Choroid plexus epithelial cell (primary cell): ENCODE measurements around the gene OARD1.
A peak's percentile ranks its signal among the peaks of the same experiment; 100 is the strongest.

Experiments
- DNase-seq: peaks from one replicate; pipeline ENCODE4 v3.0.0-alpha.2; 2010; ENCODE audit warnings: low read depth
- H3K4me3 ChIP-seq: 2 replicates; pipeline ENCODE4 v1.5.1; 2011; ENCODE audit warnings: low read depth, mild to moderate bottlenecking, control low read depth, low read length, moderate library complexity
- CTCF ChIP-seq: conservative IDR thresholded peaks from 2 replicates; pipeline ENCODE4 v1.5.1; 2011; ENCODE audit warnings: low read depth, mild to moderate bottlenecking, control low read depth, inconsistent platforms, low read length, moderate library complexity

The OARD1 gene

GRCh38 chr6:41042226-41043055 lies 29.7 kb downstream of the OARD1 start, which contains the start of gene TSPO2:
Gene TSPO2 (plus strand): TSS chr6:41042467. CDS start chr6:41042986, 519 bp downstream.
- TF ChIP-seq CTCF = no peak
- DNase-seq = no peak
- no peak within 1 kb of the TSS for H3K4me3 ChIP-seq

GRCh38 chr6:41040940-41041536 lies 31.1 kb downstream of the OARD1 start:
- no peak for TF ChIP-seq CTCF
- no peak overlapping the region for H3K4me3 ChIP-seq
- no peak for DNase-seq

GRCh38 chr6:41040101-41040939 lies 31.8 kb downstream of the OARD1 start:
- DNase-seq = peak; percentile 11
- H3K4me3 ChIP-seq = no peak overlapping the region
- TF ChIP-seq CTCF = no peak

GRCh38 chr6:41039060-41039998 lies 32.8 kb downstream of the OARD1 start, which contains the start of gene UNC5CL:
Gene UNC5CL (minus strand): TSS chr6:41039221. CDS start chr6:41035074, 4,147 bp downstream.
- peak; percentile 86 for TF ChIP-seq CTCF
- peak; percentile 54 for DNase-seq
- no peak within 1 kb of the TSS for H3K4me3 ChIP-seq

- TF ChIP-seq CTCF = no peak
- DNase-seq = no peak
- no peak overlapping the region for H3K4me3 ChIP-seq
These were observed 34.0 kb downstream of the OARD1 start for GRCh38 chr6:41038205-41038604.

- H3K4me3 ChIP-seq = no peak overlapping the region
- no peak for TF ChIP-seq CTCF
- no peak for DNase-seq
These were observed 34.9 kb downstream of the OARD1 start for GRCh38 chr6:41037107-41037900.
